ENCODE results near the gene PNRC1. TPM values are rescaled to one million over a fixed set of nuclear protein-coding genes. Genes with fewer than 3 reads are reported as not detected.
A peak's percentile ranks its signal among the peaks of the same experiment; 100 is the strongest.

The PNRC1 gene
- polyA plus RNA-seq, 1 donor from 2014 or later, result 22.2 TPM

- peaks cover 21% of the 10 kb centered on the region for H4K20me1 ChIP-seq (ENCODE audit: insufficient read depth)
- H2AFZ ChIP-seq (ENCODE audit: low read depth, low read length), result peak overlapping the region; percentile 40
- no peaks in the 10 kb centered on the region for H3K27me3 ChIP-seq (ENCODE audit: insufficient read depth, low read depth, low read length)
- no peaks in the 10 kb centered on the region for H3K9me3 ChIP-seq (ENCODE audit: low read length)
- no peaks in the 10 kb centered on the region for H3K9me2 ChIP-seq (ENCODE audit: insufficient read depth, low read length)
- H3K4me2 ChIP-seq (ENCODE audit: low read length), result peak overlapping the region; percentile 68
- peaks cover 4% of the 10 kb centered on the region for H3F3A ChIP-seq (ENCODE audit: insufficient read depth, low read length, poor library complexity, severe bottlenecking)
- peak overlapping the region; percentile 100 for H3K9ac ChIP-seq (ENCODE audit: low read length)
- TF ChIP-seq MXI1 (conservative IDR thresholded peaks at IDR 0.05; ENCODE audit: poor library complexity, severe bottlenecking) (no peak), POLR2AphosphoS5 (IDR thresholded peaks at IDR 0.05) (peak; percentile 29), EP300 (conservative IDR thresholded peaks at IDR 0.05; ENCODE audit: poor library complexity, severe bottlenecking) (no peak), CTCF (IDR thresholded peaks at IDR 0.05; ENCODE audit: poor library complexity, severe bottlenecking) (no peak)
- H3K36me3 ChIP-seq (ENCODE audit: insufficient read depth, low read length), result no peaks in the 10 kb centered on the region
- peaks cover 31% of the 10 kb centered on the region for H3K79me2 ChIP-seq (replicated peaks; ENCODE audit: insufficient read depth, low read length)
- peak overlapping the region; percentile 99 for H3K4me3 ChIP-seq (ENCODE audit: low read length)
- peak overlapping the region; percentile 99 for H3K27ac ChIP-seq (ENCODE audit: low read length)
These were observed 878 bp upstream of the PNRC1 start for GRCh38 chr6:89079511-89080234.

GRCh38 chr6:89081129-89081422, 525 bp downstream of the PNRC1 start:
- Histone ChIP-seq H2AFZ (ENCODE audit: low read depth, low read length) (peak overlapping the region; percentile 49), H3K4me3 (ENCODE audit: low read length) (peak overlapping the region; percentile 99), H3K27me3 (ENCODE audit: insufficient read depth, low read depth, low read length) (no peaks in the 10 kb centered on the region), H3K27ac (ENCODE audit: low read length) (peak overlapping the region; percentile 99), H3K9me3 (ENCODE audit: low read length) (no peaks in the 10 kb centered on the region), H4K20me1 (ENCODE audit: insufficient read depth) (peaks cover 29% of the 10 kb centered on the region), H3K79me2 (replicated peaks; ENCODE audit: insufficient read depth, low read length) (peaks cover 44% of the 10 kb centered on the region), H3K9me2 (ENCODE audit: insufficient read depth, low read length) (no peaks in the 10 kb centered on the region), H3K4me2 (ENCODE audit: low read length) (peak overlapping the region; percentile 47), H3F3A (ENCODE audit: insufficient read depth, low read length, poor library complexity, severe bottlenecking) (peaks cover 4% of the 10 kb centered on the region), H3K36me3 (ENCODE audit: insufficient read depth, low read length) (no peaks in the 10 kb centered on the region), H3K9ac (ENCODE audit: low read length) (peak overlapping the region; percentile 100)
- TF ChIP-seq REST (IDR thresholded peaks at IDR 0.05; ENCODE audit: borderline replicate concordance), result peak; percentile 77
- TF ChIP-seq CTCF (IDR thresholded peaks at IDR 0.05; ENCODE audit: poor library complexity, severe bottlenecking), result no peak
